Astrocyte of the cerebellum (primary cell): ENCODE data around the gene MAPK10.

ENCODE experiments used
- DNase-seq: peaks from one replicate; pipeline ENCODE4 v3.0.0-alpha.2; 2011; ENCODE audit warnings: low read depth
- H3K4me3 ChIP-seq: 2 replicates; pipeline ENCODE4 v1.5.1; 2011; ENCODE audit warnings: mild to moderate bottlenecking, low read depth, low read length, moderate library complexity
- CTCF ChIP-seq: IDR thresholded peaks from 2 replicates; pipeline ENCODE4 v1.5.1; 2012; ENCODE audit warnings: low read length, low read depth, moderate library complexity, mild to moderate bottlenecking; ENCODE audit errors: missing control alignments
- in situ Hi-C: cut with HindIII; loops from 2 replicates; pipeline ENCODE4 v1.10.0; 2017; ENCODE audit warnings: low sequenced_read_pairs

The MAPK10 gene

GRCh38 chr4:86108834-86109233 lies 251.0 kb downstream of the MAPK10 start:
- no peak for TF ChIP-seq CTCF

DNA sequence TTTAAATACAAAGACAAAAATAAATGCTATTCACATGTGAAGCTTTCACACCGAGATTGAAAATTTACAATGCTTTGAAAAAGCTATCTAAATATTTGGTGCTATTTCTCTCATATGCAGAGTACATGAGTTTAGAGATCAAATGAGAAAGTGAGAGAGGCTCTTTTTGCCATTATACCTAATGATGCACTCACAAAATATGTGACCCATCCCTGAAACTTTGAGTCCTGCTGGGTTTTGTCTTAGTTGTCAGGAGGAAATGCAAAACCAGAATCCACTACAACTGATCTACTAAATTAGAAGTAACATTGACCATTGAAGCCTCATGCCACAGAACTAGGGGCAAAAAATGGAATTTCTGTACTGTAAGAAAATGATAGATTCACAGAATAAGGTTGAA lies 251.7 kb downstream of the MAPK10 start:
- DNase-seq: peak; percentile 22
- no peak for TF ChIP-seq CTCF
- in situ Hi-C loops: no loop called here
- no peak overlapping the region for H3K4me3 ChIP-seq

More at GRCh38 chr4:86108834-86109233, 251.0 kb downstream of the MAPK10 start:
- DNase-seq: no peak
- H3K4me3 ChIP-seq: no peak overlapping the region
- in situ Hi-C loops: no loop called here

DNA sequence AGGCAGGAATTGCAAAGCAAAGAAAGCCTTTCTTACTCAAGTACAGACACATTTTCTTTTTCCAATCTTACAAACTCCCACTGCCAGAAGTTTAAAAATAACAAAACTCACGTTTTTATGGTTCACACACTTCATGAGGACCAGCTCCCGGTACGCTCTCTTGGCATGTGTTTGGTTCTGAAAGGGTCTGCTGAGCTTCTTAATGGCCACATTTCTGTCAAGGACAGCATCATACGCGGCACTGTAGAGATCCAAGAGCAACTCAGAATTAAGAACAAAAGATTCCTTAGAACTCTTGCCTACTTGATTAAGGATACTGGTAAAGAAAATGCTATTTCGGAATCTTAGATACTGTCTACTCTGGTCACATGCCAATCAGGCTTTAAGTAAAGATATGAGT lies 252.7 kb downstream of the MAPK10 start:
- no peak for TF ChIP-seq CTCF
- H3K4me3 ChIP-seq: no peak overlapping the region
- in situ Hi-C loops: no loop called here
- DNase-seq: no peak

DNA sequence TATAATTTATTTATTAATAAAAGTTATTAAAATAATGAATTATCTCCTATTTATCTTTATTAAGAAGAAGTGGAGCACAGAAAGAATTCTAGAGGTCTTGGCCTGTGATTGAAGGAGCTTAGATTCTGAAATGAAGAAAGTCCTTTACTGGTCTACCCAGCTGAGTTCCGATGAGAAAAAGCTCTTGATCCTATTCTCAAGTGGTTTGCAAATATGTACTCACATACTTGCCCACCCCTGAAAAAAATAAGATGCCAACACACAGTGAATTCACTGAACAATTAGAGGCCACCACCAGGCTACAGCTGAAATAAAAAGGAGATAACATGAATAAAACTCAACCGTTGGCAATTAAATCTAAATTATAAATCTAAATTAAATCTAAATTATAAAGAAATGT lies 253.4 kb downstream of the MAPK10 start:
- DNase-seq: no peak
- TF ChIP-seq CTCF: no peak
- in situ Hi-C loops: no loop called here
- no peak overlapping the region for H3K4me3 ChIP-seq

- TF ChIP-seq CTCF: no peak
- H3K4me3 ChIP-seq: no peak overlapping the region
- in situ Hi-C loops: no loop called here
- no peak for DNase-seq
Measured at GRCh38 chr4:86101841-86102240, 258.0 kb downstream of the MAPK10 start.

DNA sequence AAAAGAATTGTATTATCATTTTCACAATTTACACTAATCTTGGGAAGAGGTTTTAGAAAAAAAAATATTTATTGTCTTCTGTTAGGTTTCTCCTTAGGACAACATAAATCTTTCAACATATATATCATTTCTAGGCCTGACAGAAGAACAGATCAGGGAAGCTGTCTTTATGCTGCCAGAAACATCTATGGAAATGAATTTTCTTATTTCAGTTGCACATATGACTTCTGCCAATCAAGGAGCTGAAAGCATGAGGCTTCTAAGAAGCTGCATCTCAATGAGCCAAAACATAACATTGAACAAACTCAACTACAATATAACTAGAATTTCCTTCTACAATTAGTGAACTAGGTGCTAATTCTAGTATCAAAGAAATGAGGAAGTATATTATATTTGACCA lies 258.4 kb downstream of the MAPK10 start:
- no peak for DNase-seq
- in situ Hi-C loops: no loop called here
- no peak overlapping the region for H3K4me3 ChIP-seq
- no peak for TF ChIP-seq CTCF
